NCI-H2081 (cell line): ENCODE data around the gene TMEM184B.

Source experiments
- DNase-seq, 2 experiments: peaks; one replicate each; lab custom pipeline; 2025; lab: John Stamatoyannopoulos, UW

The TMEM184B gene

DNA sequence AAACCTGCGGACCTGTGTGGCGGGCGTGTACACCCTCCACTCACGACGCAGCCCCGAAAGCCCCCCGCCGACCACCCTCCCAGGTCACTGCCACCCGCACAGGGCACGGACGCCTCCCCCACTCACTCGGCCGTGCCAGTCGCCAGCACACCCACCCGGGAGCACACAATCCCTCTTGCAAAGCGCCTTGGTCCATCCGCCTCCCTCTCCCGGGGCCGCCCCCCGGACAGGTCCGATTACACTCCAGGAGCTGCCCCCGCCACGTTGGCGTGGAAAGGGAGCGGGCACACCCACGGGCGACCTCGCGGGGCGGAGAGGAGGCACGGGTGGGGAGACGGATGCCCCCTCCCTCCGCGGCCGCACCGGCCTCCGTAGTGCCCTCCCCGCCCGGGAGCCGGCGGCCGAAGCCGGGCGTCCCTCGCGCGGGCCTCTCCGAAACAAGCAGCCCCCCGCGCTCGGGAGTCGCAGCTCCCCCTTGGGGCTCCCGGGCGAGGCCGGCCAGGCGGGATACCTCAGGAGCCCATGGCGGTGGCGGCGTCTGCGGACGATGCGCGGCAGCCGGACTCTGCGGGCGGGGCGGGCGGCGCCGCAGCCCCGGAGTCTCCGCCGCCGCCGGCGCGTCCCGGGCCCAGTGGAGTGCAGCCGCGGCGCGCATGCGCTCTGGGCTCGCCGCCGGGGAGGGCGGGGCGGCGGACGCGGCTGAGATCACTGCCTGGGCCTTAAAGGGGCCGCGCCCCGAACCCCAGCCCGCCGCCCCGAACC, at the start of gene TMEM184B:
TMEM184B (minus strand) TSS at position 638 of the 762 bp plus-strand sequence. CDS start 25,049 bp downstream, outside the sequence.
- DNase-seq, result peak; percentile 45 to 56

DNA sequence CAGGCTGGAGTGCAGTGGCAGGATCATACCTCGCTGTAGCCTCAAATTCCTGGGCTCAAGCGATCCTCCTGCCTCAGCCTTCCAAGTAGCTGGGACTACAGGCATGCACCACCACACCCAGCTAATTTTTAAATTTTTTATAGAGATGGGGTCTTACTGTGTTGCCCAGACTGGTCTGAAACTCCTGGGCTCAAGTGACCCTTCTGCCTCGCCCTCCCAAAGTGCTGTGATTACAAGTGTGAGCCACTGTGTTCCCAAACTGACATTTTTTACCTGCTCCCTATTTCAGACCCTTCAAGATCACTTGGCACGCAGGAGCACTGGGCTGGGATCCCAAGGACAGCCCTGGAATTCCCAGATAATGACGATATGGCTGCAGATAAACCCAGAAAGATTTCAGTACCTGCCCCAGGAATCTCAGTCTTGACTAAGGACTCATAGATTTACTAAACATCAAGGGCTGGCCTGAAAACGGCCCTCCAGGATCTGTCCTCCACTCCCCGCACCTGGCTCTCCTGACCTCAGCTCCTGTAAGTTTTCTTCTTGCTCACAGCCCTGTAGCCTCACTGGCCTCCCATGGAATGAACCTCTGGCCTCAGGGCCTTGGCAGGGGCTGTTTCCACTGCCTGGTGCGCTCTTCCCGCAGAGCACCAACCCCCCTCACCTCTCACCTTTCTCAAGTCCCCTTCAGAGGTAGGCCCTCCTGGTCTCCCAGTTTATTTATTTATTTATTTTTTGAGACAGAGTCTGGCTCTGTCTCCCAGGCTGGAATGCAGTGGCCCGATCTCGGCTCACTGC, 48.0 kb upstream of the TMEM184B start:
- no peak for DNase-seq

- DNase-seq, result no peak
Observed at GRCh38 chr22:38318792-38319773, 46.3 kb upstream of the TMEM184B start.

DNA sequence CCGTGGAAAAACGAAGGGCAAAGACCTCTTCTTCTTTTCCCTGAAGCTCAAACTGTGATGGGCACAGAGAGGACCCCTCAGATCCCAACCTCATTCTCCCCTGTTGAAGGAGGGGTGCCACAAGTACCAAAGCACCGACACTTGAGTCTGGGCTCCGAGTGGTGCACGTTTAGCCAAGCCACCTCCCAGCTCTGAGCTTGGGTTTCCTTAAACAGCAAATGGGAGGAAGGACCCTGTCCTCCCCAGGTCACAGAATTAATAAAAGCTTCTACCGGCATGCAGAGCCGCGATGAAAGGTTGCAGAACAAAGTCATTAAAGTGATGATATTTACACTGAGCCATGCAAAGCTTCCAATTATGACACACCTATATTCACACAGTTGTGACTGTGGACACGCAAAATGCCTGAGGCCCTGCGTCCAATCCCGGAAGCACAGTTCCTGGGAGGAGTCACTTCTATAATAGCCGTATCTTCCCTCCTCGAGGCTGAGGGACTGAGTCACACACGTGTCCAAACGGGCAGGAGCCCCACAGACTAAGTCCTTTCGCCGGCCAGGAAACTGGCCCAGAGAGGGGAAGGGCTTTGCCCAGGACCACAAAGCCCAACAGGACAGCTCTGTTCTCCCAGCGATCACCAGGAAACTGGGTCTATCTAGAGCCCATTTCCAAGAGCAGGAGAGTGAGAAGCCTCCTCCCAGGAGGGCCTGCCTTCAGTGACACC, 45.3 kb upstream of the TMEM184B start:
- DNase-seq, result peak; percentile 65 to 80

- peak; percentile 33 to 57 for DNase-seq
Observed at GRCh38 chr22:38317122-38317994, 44.5 kb upstream of the TMEM184B start, which contains the start of gene CSNK1E. TSS of gene CSNK1E (minus strand) at chr22:38317433. CDS start at chr22:38314157, 3,276 bp downstream.

DNA sequence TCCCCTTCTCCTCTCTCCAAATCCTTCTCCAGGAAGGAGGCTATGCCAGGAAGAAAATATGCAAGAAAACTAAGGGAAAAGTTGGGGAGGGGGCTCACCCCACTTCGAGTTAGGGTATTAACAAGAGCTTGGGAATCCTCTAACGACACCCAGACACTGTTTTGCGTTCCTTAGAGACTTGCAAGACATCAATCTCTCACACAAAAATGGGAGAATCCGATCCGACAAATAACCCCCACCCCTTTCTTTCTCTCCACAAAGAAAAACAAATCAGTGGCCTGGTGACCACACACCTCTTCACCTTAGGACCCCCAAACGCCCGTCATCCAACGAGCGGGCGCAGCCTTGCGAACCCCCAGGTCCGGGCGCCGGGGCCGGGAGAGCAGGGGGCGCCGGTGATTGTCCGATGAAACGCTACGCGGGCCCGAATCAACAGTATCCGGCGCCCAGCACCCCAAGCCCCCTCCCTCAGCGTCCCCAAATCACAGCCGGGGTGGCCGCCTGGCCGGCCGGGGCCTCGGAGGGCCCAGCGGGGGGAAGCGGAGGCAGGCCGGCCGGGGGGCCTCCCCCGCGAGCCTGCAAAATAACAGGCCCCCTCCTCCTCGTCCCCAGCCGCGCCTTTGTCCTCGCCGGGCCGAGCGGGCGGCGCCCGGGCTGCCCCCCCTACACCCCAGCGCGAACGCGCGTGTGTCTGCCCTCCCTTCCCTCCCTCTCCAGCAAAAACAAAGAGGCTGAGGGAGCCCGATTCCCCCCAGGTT, 43.7 kb upstream of the TMEM184B start:
- peak in 1 of 2 experiments; percentile 45 for DNase-seq

DNA sequence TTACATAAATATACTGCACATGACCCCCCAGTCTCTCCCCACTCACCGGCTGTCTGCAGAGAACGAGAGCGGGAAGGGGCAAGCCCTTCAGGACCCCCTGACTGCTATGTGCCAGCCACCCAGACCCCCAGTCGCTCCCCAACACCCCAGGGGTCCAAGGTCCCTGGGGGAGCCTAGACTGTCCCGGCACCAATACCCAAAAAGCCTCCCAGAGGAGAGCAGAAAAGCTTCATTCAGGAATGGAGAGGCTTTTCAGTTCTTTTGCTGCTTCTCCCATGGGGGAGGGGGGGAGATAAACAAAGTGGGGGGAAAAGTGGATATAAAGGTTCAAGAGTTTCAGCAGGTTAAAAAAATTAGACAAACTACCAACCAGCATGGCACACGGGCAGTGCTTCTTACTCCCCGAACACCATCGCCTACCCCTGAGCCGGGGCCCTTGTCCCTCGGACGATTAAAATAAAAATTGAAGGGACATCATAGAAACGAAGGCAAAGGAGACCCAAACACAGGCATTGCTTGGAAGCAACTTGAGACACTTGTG, 43.1 kb upstream of the TMEM184B start:
- no peak for DNase-seq

DNA sequence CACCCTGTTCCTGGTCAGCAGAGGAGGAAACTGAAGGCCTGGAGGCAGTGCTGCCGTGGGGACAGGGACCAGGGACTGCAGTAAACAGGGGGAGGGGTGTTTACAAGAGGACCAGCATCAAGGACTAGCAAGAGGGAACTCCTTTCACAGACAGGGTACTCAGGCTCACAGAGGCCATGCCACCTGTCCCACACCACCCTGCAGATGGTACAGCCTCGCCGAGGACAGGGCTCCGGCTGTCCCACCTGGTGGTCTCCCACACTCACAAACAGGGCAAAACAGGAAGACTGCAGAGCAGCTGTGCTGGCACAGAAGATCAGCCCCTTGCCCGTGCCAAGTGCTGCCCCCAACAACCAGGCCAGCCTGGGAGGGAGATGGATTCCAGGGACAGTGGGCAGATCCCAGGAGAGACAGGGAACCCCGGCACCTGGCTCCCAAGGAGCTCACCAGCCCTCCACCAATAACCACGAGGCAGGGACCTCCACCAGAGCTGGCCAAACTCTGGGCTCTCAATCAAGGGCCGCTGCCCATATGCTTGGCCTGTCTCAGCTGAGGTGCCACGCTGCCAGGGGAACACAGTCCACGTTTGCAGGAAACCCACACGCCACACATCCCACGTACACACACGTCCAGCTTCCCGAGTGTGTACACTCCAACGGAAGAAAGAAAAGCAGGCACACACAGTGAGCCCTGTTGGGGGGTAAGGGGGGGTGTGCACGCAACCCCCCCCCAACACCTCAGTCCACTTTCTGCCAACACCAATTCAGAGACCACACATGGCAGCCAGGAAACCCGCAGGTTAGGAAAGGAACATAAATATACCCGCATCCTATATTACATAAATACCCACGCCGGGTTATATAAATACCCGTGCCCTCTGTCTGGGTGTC, 42.4 kb upstream of the TMEM184B start:
- DNase-seq, result no peak

DNA sequence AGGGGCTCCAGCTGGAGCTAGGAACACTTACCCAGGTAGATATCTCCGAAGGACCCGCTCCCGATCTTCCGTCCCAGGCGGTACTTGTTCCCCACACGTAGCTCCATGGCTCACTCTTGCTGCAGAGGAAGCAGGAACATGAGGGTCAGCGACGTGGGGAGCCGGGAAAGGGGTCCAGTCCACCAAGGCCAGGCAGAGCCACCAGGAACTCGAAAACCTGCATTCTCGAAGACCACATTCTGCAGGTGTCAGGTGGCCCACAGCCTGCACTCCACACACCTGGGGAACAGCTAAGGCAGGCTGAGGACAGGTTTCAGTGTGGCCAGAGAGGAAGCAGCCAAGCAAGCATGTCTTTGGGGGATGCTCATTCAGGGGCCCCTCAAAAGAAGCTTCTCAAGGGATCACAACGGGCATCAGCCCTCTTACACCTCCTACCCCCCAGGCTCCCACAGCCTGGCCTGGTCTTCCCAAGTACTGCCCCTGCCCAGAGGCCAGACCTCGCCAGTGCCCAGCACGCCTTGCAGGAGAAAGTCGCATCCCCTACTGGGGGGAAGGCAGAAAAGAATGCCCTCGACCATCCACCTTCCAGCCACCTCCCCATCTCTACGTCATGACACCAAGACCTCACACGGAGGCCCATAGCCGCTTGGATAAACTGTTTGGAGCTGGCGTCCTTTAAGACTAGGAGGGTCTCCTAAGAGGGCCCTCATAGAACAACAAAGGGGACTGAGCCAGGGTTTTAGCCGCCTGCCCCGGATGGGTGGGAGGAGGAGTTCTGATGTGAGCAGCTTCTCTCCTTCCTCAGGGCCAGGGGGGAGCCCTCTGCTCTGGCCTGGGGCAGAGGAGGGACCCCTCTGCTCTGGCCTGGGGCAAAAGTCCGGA, 41.5 kb upstream of the TMEM184B start:
- no peak for DNase-seq

- DNase-seq, result no peak
Observed at GRCh38 chr22:38313384-38313955, 40.7 kb upstream of the TMEM184B start.

DNA sequence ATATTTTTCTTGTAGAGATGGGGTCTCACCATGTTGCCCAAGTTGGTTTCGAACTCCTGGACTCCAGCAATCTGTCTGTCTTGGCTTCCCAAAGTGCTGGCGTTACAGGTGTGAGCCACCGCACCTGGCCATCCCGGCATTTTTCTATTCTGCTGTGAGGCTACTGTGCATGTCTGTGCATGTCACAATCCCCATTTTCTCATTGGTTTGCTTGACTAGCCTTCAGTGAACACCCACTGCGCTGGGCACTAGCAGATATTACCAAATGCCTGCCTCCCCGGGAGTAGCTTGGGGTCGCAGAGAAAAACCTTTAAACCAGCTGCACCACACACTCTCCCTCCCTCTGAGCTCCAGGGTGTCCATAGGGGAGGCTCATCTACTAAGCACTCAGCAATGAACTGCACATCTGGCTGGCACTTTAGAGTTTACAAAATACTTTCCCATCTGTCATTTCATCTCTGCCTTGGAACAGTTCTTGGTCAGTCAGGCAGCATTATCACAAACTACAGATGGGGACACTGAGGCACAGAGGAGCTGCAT, 39.5 kb upstream of the TMEM184B start:
- DNase-seq, result no peak

GRCh38 chr22:38311323-38311620, 38.5 kb upstream of the TMEM184B start:
- DNase-seq, result no peak

- DNase-seq, result no peak
Observed at GRCh38 chr22:38310518-38311322, 37.9 kb upstream of the TMEM184B start.

DNA sequence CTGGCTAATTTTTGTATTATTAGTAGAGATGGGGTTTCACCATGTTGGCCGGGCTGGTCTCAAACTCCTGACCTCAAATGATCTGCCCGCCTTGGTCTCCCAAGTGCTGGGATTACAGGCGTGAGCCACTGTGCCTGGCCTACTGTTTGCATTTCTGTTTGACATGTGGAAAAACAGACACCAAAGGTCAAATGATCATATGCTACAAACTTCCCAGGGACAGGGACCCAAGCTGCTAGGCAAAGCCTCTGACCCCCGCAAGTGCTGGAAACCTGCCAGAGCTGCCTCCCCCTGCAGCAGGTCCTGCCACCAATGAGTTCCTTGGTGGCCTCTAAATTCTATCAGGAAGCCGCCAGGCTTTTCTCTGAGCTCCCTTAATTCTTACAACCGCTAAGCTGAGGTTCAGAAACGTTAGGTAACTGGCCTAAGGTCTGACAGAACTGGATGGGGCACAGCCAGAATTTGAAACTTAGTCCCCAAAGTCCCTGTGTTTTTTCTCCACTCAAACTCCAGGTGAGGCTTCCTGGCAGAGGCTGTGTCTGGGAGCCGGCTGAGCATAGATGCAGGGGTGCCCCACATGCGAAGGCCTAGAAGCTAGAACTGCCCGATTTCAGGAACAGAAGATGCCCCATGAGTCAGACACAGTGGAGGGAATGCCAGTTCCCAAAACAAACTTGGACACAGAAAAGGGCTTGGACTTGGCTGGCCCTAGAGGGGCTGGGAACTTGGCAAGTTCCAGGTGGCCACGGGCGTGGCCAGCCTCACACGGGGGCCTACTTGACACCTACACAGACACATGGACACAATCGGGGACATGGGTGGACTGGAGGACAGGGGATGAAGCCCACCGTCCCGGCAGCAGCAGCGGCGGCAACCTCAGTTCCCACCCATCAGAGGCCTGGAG, 37.1 kb upstream of the TMEM184B start:
- DNase-seq, result no peak
